DMS153 treated with DMSO at 0.1 percent for 48 hours (cell line): ENCODE results near the gene CD2AP.
"Not testable (repeated sequence)": the region's sequence is repeated elsewhere in the genome, so short reads cannot be mapped to it uniquely, and the experiment has no call there.

Source experiments
- DNase-seq: peaks from one replicate; lab custom pipeline; 2025; ENCODE audit not compliant: unreplicated experiment; lab: John Stamatoyannopoulos, UW

CD2AP gene

DNA sequence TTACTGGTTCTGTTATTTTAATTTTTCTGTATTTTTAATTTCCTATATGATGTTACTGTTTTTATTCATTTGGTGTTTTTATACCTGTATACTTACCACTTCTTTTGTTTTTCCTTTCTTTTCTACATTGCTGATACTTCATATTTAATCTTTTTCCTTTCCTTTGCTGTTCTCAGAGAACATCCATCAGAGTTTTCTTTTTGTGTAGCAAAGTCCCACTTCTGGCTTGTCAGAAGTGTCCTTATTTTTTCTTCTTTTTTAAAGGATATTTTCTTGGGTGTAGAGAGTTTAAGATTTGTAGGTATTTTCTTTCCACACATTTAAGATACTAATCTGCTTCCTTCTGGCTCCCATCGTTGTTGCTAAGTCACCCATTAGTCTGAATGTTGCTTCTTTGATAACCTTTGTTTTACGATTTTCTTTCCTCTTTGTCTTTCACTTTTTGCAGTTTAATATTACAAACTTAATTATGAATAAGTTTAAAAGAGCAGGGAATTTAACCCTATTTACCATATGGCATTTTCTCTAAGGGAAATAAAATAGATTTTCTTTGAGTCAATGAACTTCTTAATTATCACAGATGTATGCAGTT, 18.5 kb downstream of the CD2AP start:
- DNase-seq: no peak

DNA sequence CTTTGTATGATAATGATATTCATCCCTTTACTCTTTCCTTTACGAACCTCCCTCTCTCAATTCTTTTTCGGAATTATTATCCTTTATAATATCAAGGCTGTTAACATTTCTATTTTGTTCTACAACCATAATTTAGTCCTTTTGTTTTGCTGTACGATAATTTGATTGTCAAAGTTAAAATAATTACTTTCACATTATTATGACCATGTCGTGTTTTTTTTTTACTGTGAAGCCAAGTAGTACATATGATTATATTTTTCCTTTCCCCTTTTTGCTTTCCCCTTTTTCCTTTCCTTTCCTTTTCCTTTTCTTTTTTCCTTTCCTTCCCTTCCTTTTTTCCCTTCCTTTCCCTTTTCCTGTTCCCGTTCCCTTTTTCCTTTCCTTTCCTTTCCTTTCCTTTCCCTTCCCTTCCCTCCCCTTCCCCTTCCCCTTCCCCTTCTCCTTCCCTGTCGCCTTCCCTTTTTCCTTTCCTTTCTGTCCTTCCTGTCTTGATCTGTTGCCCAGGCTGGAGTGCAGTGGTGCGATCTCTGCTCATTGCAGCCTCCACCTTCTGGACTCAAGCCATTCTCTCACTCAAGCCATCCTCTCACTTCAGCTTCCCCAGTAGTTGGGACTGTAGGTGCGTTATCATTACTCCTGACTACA, 19.5 kb downstream of the CD2AP start:
- DNase-seq: no peak

- DNase-seq: no peak
These were observed 25.3 kb downstream of the CD2AP start for GRCh38 chr6:47502920-47503319.

DNA sequence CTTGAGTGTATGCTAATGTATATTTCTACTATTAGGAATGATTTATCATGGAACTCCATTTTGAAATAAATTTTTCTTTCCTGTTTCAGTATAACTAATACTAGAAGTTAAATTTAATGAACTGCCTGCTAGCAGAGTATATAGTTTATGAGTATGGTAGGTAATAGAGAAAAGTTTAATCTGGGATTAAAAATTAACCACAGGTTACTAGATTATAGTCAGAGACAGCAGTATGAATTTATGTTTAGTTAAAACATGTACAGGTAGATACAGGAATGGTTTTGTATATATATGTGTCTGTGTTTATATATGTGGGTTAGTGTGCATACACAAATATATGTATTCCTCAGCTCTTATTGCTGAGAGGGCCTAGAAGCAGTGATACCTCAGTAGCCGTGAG, 32.3 kb downstream of the CD2AP start:
- no peak for DNase-seq

GRCh38 chr6:47512872-47513271, 35.3 kb downstream of the CD2AP start:
- DNase-seq: no peak

DNA sequence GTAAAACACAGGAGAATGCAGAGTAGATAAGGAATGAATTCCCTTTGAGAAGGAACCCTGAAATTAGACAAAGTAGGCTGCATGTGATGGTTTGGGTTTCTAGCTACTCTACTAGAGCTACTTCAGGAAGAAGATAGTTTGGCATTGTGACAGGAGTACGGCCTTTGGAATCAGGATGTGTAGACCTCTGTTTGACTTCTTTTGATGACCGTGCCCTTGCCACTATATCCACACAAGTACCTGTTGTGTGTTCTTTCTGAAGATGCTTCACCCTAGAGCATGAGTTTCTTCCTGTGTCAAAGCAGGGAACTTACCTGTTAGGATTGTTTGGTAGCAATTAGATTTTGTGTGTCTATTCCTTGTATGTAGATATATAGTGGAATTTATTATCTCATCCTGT, 41.7 kb downstream of the CD2AP start:
- DNase-seq: no peak

DNA sequence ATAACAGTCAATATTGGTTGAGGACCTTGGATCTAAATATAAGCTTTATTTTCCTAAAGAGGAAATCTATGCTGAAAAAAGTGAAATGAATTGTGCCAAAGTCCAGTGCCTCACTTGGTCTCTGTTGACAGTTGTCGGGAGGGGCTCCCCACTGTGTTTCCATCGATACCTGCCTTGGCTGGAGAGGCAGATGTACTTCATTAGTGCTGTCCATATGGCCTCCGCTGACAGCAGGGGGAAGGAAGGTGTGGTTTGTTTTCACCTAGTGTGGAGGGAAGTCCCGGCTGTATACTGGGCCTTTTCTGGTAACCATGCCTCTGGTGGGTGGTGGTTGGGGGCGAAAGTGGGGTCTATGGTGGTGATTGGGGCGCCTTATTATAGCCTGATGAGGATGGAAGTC, 42.7 kb downstream of the CD2AP start:
- DNase-seq: no peak

DNA sequence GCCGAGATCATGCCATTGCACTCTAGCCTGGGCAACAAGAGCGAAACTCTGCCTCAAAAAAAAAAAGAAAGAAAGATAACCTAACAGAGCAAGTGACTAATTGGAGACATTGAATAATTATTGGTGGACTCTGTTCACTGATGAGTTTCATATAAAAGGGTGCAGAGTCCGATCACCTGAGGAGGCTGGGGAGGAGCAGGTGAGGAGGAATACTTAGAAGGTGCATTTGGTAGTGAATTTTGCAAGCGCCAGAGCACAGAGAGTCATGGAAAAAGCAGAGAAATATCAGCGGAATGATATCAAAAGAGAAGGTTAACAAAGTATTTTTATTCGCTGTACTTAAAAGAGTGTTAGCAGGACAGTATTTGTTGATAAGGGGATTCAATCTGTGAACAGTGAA, 44.4 kb downstream of the CD2AP start:
- no peak for DNase-seq

- no peak for DNase-seq
These were observed 46.7 kb downstream of the CD2AP start for GRCh38 chr6:47524136-47524845.

GRCh38 chr6:47525330-47526057, 47.9 kb downstream of the CD2AP start:
- no peak for DNase-seq

DNA sequence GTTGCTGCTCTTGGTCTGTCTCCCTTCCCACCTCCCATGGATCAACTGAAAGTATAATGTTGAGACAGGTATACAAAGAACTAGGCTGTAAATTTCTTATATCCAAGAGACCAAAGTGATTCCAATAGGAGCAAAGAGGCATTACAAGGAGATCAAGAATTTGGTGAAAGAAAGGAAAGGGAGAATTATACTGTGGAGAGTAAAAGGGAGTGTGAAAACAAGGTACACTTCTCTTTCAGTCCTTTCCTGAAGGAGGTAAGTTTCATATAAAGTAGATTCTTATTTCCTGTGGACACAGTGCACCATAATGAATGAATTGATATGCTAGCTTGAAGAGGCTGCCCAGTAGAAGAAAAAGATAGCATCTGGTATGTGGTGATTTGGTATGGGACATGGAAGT, 49.7 kb downstream of the CD2AP start:
- DNase-seq: no peak

DNA sequence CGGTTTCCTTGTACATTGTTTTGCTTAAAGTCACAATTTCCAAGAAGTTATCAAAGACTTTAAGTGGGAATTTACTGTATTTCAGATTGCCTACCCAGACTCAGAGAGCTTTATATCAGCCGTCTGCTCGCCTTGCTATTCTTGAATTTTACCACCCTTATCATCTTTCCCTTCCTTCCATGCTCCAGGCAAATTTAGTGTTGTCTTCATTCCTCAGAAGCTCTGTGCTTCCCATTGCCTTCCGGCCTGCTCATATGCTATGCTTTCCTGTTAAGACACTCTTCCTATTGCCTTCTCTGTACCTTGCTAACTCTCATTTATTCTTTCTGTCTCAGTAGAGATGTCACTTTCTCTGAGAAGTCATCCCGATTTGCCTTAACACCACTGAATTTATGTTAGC, 52.1 kb downstream of the CD2AP start:
- no peak for DNase-seq

DNA sequence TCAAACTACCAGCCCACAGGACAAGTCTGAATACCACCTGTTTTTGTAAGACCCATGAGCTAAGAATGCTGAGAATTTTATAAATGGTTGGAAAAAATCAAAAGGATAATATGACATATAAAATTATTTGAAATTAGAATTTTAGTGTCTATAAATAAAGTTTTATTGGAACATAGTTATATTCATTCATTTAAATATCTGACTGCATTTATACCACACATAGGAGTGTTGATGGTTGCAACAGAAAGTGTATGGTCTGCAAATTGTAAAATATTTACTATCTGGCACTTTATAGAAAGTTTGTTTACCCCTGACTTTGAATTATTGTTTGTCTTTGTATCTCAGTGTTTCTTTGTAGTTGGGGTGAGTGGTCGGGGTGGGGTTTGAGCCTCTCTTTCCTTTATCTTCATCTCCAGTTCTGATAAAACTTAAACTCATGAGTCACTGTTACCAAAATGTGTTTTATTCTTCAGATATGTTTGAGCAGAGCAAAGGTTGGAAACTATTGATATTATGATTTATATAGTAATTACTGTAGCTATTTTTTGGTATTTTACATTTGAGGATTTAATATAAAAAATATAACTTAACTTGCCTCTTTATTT, 55.5 kb downstream of the CD2AP start:
- DNase-seq: no peak

DNA sequence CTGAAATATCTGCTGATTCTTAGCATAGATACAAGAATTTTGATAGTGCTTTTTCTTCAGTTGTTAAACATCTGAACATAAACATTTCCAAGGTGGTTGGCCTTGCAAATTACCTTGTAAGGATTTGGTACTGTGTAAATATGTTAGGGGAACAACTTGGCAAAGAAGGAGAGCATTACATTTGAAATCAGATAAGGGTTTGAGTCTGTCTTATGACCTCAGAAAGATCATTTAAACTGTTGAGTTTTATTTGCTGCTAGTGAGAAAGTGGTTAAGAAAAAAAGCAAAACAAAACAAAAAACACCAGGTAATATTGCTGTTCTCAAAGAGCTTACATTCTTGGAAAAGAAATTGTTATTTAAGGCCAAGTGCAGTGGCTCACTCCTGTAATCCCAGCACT, 56.5 kb downstream of the CD2AP start:
- no peak for DNase-seq

DNA sequence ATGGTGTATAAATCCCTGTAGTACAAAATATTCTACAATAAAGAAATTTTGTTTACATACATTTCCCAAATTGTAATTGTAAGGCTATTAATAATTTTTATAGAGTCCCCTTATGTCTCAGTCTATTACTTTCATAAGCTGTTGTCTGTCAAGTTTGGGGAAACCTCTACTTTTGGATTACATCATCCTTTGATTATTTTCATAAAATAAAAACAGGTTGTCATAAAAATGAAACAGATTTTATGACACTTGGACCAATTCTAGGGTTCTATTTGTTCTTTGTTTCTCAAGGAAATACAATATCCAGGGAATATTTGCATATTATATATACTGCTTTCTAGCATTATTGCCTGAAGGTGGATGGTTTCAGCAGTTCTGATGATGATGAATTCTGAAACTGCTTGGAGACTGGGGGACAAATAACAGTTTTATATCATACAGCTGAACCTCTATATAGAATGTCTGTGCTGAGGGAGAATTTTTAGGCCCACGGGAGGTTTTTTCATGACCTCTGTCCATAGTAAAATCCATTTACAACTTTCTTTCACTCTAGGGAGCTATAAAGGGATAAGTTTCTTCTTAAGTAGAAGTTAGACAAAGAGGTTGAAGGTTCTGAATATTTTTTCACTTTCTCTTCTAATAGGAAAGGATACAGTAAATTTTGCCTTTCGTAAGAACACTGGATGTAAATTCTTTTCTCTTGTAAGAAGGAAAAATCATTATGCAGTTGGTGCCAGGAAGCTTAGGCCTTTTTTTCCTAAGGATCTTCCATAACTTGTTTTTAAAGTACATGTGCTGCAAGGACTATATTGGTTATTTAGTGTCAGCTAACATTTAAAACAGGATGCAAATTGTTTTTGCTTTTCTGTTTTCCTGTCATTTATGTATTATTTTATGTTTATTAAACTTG, 58.0 kb downstream of the CD2AP start:
- no peak for DNase-seq

GRCh38 chr6:47536816-47537401, 59.3 kb downstream of the CD2AP start:
- DNase-seq: no peak

GRCh38 chr6:47545223-47545622, 67.6 kb downstream of the CD2AP start:
- no peak for DNase-seq

DNA sequence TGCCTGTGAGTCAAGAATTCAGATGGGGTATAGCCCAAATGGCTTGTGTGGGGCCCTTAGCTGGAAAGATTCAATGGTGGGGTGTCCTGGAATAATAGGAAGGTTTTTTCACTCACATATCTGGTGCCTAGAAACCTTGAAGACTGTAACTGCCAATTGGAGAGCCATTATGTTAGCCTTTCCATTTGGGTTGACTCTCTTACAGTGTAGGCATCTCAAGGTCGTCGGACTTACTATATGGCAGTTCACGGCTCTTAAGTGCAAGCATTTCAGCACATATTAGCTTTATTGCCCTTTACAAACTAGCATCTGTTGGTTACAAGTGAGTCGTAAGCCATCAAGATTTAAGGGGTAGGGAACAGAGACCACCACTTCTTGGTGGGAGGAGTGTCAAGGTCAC, 74.1 kb downstream of the CD2AP start:
- no peak for DNase-seq

- DNase-seq: no peak
These were observed 74.7 kb downstream of the CD2AP start for GRCh38 chr6:47552319-47552718.

DNA sequence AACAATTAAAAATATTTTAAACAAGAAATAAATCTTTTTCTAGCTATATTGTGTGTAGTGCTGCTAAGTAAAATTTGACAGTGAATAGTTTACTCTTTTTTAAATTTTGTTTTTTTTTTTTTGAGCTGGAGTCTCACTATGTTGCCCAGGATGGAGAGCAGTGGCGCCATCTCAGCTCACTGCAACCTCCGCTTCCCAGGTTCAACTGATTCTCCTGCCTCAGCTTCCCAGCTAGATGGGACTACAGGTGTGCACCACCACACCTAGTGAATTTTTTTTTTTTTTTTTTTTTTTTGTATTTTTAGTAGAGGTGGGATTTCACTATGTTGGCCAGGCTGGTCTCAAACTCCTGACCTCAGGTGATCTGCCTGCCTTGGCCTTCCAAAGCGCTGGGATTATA, 75.7 kb downstream of the CD2AP start:
- DNase-seq: not testable (repeated sequence)
